Loucy (cell line): Measurements from ENCODE around the gene ALKBH6.

Source experiments
- EZH2phosphoT487 ChIP-seq: fragments of 200-600 bp; IDR thresholded peaks from 2 replicates; pipeline ENCODE4 v1.6.1; 2018; ENCODE audit warnings: antibody characterized with exemption, mild to moderate bottlenecking, moderate library complexity, borderline replicate concordance
- TF ChIP-seq, protein P1 (sequence below): fragments of 200-600 bp; sonication (generic); conservative IDR thresholded peaks from 2 replicates; pipeline ENCODE4 v1.5.1; 2014; ENCODE audit warnings: mild to moderate bottlenecking, antibody characterized with exemption, low read length

DNA sequence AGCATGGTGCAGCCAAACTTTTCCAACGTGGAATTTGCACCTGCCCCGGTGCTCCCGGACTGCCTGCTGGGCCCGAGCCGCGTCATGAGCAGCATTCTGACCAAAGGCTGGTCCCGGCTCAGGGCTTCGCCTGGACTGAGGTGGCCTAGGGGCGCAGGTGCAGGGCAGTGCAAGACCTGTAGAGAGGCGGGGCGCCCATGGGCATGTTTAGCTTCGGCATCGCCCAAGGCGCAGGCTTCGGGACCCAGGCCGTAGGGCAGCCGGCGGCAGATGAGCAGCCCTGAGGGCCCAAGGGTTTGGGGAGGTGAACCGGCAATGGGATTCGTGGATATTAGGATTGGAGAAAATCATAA, 54.1 kb downstream of the ALKBH6 start:
- TF ChIP-seq, protein P1, sequence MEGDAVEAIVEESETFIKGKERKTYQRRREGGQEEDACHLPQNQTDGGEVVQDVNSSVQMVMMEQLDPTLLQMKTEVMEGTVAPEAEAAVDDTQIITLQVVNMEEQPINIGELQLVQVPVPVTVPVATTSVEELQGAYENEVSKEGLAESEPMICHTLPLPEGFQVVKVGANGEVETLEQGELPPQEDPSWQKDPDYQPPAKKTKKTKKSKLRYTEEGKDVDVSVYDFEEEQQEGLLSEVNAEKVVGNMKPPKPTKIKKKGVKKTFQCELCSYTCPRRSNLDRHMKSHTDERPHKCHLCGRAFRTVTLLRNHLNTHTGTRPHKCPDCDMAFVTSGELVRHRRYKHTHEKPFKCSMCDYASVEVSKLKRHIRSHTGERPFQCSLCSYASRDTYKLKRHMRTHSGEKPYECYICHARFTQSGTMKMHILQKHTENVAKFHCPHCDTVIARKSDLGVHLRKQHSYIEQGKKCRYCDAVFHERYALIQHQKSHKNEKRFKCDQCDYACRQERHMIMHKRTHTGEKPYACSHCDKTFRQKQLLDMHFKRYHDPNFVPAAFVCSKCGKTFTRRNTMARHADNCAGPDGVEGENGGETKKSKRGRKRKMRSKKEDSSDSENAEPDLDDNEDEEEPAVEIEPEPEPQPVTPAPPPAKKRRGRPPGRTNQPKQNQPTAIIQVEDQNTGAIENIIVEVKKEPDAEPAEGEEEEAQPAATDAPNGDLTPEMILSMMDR = no peak
- no peak for TF ChIP-seq EZH2phosphoT487
